HCT116 (cell line): Measurements from ENCODE around the gene CD244.

ENCODE experiments used
- CEBPB ChIP-seq: IDR thresholded peaks from 2 replicates; pipeline ENCODE4 v1.6.1; 2012; ENCODE audit warnings: low read depth
- CTCF ChIP-seq, 3 experiments: fragments of 200-600 bp in 1 of 3; sonication (generic) in 1 of 3; IDR thresholded peaks in 2 of 3; conservative IDR thresholded peaks in 1 of 3; 2 replicates each; pipeline ENCODE4 v1.5.1; 2012 to 2017; ENCODE audit warnings: low read depth in 2 of 3, low read length in 2 of 3, antibody characterized with exemption in 1 of 3, borderline replicate concordance in 1 of 3, control low read depth in 1 of 3, mild to moderate bottlenecking in 1 of 3, mixed read lengths in 1 of 3, mixed run types in 1 of 3, moderate library complexity in 1 of 3; ENCODE audit not compliant: insufficient read depth in 1 of 3
- EGR1 ChIP-seq: IDR thresholded peaks from 2 replicates; pipeline ENCODE4 v1.6.1; 2012; ENCODE audit warnings: low read depth
- EZH2phosphoT487 ChIP-seq: fragments of 200-600 bp; IDR thresholded peaks from 2 replicates; pipeline ENCODE4 v1.6.1; 2018; ENCODE audit warnings: antibody characterized with exemption, borderline replicate concordance
- POLR2A ChIP-seq: IDR thresholded peaks from 2 replicates; pipeline ENCODE4 v1.7.0; 2011; ENCODE audit warnings: borderline replicate concordance; ENCODE audit not compliant: insufficient read depth, insufficient read length; ENCODE audit errors: extremely low read depth
- RAD21 ChIP-seq: IDR thresholded peaks from 2 replicates; pipeline ENCODE4 v1.6.1; 2012; ENCODE audit warnings: low read depth, mild to moderate bottlenecking
- REST ChIP-seq: IDR thresholded peaks from 2 replicates; pipeline ENCODE4 v1.6.1; 2012; ENCODE audit warnings: low read depth
- SIN3A ChIP-seq: IDR thresholded peaks from 2 replicates; pipeline ENCODE4 v1.6.1; 2012; ENCODE audit warnings: low read depth
- SRF ChIP-seq: IDR thresholded peaks from 2 replicates; pipeline ENCODE4 v1.6.1; 2012; ENCODE audit warnings: low read depth
- TCF7L2 ChIP-seq: IDR thresholded peaks from 2 replicates; pipeline ENCODE4 v1.7.0; 2011; ENCODE audit warnings: borderline replicate concordance, inconsistent platforms; ENCODE audit not compliant: insufficient read depth, insufficient read length; ENCODE audit errors: extremely low read depth
- YY1 ChIP-seq: IDR thresholded peaks from 2 replicates; pipeline ENCODE4 v1.6.1; 2011; ENCODE audit warnings: low read length, low read depth, moderate library complexity, mild to moderate bottlenecking; ENCODE audit not compliant: insufficient replicate concordance; ENCODE audit errors: extremely low read depth

GRCh38 chr1:160795951-160796383 lies 66.7 kb downstream of the CD244 start, which contains the start of gene LY9:
- TF ChIP-seq YY1: no peak
- no peak for TF ChIP-seq CTCF (IDR thresholded peaks at IDR 0.05 in 2 of 3, conservative IDR thresholded peaks at IDR 0.05 in 1 of 3; ENCODE audit: borderline replicate concordance in 1 of 3, insufficient read depth in 1 of 3, low read depth in 2 of 3, low read length in 2 of 3)
- TF ChIP-seq REST: no peak
- TF ChIP-seq POLR2A: no peak
- TF ChIP-seq EGR1: no peak
- no peak for TF ChIP-seq RAD21
- TF ChIP-seq CEBPB: no peak
- TF ChIP-seq SRF: no peak
- TF ChIP-seq EZH2phosphoT487: no peak
- no peak for TF ChIP-seq TCF7L2
- TF ChIP-seq SIN3A: no peak
